ENCODE data around the gene AUTS2.
A peak's percentile ranks its signal among the peaks of the same experiment; 100 is the strongest.

The AUTS2 gene

GRCh38 chr7:69687739-69688433 lies 89.6 kb downstream of the AUTS2 start:
- no peak for DNase-seq (ENCODE audit: low spot score)

- DNase-seq (ENCODE audit: low spot score), result no peak
Observed at GRCh38 chr7:69690329-69690728, 92.1 kb downstream of the AUTS2 start.

GRCh38 chr7:69691327-69691726 lies 93.1 kb downstream of the AUTS2 start:
- no peak for DNase-seq (ENCODE audit: low spot score)

DNA sequence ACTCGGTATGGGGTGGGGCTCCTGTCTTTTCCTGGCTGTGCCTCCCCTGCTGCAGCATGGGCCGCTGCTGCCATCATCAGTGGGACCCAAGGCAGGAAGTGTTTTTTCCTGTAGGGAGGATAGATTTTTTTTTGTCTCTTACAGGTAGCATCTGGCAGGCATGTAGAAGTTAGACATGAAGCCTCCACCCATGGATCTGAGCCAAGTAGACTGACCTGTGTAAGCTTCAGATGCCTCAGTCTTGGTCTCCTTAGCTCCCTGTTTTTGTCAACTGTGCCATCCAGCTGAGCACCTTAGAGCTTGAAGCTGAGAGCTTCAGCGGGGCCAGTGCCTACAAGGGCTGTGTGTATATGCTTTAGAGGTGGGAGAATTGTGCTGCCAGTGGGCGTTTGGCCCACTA lies 93.5 kb downstream of the AUTS2 start:
- no peak for DNase-seq (ENCODE audit: low spot score)

- no peak for DNase-seq (ENCODE audit: low spot score)
Observed at GRCh38 chr7:69692611-69693010, 94.3 kb downstream of the AUTS2 start.

DNA sequence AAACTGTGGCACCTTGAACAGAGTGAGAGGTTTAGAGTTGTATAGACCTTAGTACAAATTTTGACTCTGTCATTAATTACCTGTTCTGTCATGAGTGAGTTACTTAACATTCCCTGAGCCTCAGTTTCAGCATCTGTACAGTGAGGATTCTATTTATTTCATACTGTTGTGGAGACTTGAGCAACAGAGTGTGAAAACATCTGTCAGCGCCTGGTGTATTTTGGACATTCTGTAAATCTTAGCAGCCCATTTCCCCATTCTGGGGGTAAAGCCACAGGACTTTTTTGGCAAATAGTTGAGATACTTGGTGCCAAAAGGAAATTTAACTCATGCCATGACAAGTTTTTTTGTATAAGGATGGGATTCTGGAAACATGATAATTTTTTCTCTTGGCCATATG lies 94.8 kb downstream of the AUTS2 start:
- DNase-seq (ENCODE audit: low spot score), result no peak

- no peak for DNase-seq (ENCODE audit: low spot score)
Observed at GRCh38 chr7:69696054-69696591, 97.8 kb downstream of the AUTS2 start.

GRCh38 chr7:69696686-69697685 lies 98.7 kb downstream of the AUTS2 start:
- DNase-seq (ENCODE audit: low spot score), result no peak

DNA sequence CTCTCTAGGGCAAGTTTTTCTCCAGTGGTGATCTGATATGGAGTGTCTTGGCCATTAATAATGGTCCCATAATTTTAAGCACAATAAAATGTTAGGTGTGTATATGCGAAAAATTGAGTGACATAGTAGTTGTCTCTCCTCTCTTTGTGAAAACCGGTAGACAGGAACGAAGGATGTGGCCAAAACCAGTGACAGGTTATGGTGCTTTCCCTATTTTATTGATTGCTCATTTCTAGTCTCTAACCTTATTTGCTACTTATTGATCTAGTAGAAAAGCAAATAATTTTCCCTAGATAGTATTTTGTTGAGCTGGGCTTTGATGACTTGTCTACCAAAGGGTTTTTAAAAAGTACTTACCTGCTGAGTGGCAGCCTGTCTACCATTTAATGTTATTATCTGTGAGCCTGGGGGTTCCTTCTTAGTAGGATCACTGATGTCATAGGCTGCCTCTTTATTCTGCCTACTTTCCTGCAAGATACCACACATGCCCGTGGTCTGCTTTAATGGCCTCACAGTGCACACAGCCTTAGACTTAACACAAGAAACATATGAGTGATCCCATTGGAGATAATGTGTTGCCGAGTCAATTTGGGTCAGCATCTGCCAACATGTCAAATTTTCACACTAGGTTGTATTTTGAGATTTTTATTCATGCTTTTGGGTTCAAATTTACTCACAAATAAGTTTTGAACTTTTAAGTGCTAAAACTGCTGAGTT lies 100.0 kb downstream of the AUTS2 start:
- DNase-seq (ENCODE audit: low spot score), result no peak

GRCh38 chr7:69699931-69700330 lies 101.7 kb downstream of the AUTS2 start:
- no peak for DNase-seq (ENCODE audit: low spot score)

DNA sequence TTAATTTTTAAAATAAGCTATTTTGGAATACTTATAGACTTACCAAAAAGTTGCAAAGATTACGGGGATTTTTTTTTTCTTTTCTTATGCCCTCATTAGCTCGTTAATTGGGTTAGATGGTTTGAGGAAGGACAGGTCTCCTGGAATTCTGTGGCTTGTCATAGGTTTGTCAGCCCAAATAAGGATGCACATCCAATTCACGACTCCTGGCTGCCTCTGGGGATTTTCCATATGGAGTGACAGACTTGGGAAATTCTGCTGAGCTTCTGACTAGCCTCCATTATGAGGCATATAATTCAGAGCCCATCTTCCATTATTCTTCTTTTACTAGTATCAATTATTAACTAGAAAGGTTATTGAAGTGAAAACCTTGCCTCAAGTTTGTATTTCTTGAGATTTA lies 102.1 kb downstream of the AUTS2 start:
- no peak for DNase-seq (ENCODE audit: low spot score)

DNA sequence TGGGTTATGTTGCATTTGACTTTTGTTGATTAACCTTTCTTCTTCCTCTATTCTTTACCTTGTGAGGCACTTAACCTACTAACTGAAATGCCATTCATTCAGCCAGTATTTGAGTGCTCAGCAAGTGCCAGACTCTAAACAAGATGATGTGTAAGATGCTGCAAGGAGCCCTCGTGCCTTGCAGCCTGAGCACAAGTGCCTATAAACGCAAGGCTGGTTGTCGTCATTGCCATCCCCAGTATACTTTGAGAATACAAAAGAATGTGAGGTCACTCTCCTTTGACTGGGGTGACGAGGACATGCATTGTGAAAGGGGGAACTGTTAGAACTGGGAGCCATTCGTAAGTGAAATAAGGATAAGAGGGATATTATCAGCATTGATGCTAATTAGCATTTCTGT lies 103.0 kb downstream of the AUTS2 start:
- no peak for DNase-seq (ENCODE audit: low spot score)

GRCh38 chr7:69702357-69702756 lies 104.1 kb downstream of the AUTS2 start:
- DNase-seq (ENCODE audit: low spot score), result no peak

- DNase-seq (ENCODE audit: low spot score), result no peak
Observed at GRCh38 chr7:69703099-69703498, 104.8 kb downstream of the AUTS2 start.

GRCh38 chr7:69706070-69706469 lies 107.8 kb downstream of the AUTS2 start:
- no peak for DNase-seq (ENCODE audit: low spot score)

- DNase-seq (ENCODE audit: low spot score), result peak; percentile 56
Observed at GRCh38 chr7:69708857-69709256, 110.6 kb downstream of the AUTS2 start.

- no peak for DNase-seq (ENCODE audit: low spot score)
Observed at GRCh38 chr7:69710768-69711438, 112.6 kb downstream of the AUTS2 start.

DNA sequence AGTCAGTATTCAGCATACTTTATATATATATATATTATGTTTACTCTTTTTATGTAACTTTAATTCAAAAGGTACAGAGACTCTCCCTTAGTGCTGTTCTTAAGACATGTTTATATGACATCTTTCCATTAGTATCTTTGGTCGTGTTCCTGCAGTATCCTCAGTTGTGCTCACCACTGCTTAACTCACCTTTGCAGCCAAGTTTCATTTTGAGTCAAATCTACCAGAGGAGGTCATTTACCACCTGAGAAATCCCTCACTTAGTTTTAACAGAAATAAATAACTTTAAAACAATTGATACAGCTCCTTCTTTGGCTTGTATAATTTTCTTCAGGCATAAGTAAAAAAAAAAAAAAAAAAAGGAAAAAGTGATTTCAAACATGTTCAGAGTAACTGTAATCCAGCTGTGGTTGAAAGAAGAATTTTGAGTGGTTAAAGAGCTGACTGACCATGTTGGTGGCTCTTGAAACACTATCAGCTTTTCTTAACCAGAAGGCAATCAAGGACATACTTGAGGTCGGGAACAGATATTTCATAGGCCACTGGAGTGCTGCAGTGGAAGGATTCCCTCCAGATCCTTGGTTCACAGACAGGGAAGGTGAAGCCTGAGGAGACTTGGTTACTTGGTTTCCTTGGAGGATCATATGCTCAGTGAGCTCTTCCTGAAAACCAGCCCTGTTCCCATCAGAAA lies 116.8 kb downstream of the AUTS2 start:
- no peak for DNase-seq (ENCODE audit: low spot score)

GRCh38 chr7:69717221-69717620 lies 118.9 kb downstream of the AUTS2 start:
- DNase-seq (ENCODE audit: low spot score), result no peak

DNA sequence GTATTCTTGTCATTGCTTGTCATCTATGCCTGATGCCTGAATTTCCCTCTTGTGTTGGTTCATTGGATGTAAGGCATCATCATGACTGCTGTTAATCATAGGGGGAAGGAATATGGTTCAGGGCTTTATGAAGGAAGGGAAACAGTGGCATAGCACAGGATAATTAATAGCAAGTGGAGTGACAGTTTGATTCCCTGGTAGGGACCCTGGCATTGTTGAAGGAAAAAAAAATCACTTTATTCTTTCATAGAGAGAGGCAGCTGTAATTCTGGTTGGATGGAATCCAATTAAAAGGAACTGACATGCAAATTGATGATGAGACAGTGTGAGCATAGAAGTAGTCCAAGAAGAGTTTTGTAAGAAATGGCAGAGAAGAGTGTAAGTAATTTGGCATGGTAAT lies 121.4 kb downstream of the AUTS2 start:
- DNase-seq (ENCODE audit: low spot score), result no peak

GRCh38 chr7:69722843-69723242 lies 124.6 kb downstream of the AUTS2 start:
- DNase-seq (ENCODE audit: low spot score), result no peak
